ENCODE measurements around the gene UVRAG. TPM values are rescaled to one million over a fixed set of nuclear protein-coding genes. Genes with fewer than 3 reads are reported as not detected.

UVRAG gene
- total RNA-seq, 2 donors from 2014 or later, result 12.8 to 13.7 TPM

DNA sequence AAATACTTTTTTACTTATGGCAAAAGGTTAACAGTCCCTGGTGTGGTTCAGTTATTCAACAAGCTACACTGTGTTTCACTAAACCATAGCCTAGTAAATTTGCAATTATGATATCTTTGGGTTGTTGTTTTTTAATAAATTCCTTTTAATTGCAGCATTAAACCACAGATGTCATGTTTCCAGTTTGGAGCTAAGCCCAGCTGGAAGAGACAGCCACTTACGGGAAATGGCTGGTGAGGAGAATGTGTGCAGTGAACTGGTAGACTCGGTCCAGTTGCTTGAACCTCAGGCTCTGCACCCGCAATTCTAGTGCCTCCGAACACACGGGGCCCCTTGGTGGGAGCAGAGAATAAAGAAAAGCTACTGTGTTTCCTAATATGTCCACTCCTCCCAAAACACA lies 320.5 kb downstream of the UVRAG start:
- H3K27ac ChIP-seq, result no peak overlapping the region
- H3K9me3 ChIP-seq, result no peaks in the 10 kb centered on the region
- TF ChIP-seq, protein P1, sequence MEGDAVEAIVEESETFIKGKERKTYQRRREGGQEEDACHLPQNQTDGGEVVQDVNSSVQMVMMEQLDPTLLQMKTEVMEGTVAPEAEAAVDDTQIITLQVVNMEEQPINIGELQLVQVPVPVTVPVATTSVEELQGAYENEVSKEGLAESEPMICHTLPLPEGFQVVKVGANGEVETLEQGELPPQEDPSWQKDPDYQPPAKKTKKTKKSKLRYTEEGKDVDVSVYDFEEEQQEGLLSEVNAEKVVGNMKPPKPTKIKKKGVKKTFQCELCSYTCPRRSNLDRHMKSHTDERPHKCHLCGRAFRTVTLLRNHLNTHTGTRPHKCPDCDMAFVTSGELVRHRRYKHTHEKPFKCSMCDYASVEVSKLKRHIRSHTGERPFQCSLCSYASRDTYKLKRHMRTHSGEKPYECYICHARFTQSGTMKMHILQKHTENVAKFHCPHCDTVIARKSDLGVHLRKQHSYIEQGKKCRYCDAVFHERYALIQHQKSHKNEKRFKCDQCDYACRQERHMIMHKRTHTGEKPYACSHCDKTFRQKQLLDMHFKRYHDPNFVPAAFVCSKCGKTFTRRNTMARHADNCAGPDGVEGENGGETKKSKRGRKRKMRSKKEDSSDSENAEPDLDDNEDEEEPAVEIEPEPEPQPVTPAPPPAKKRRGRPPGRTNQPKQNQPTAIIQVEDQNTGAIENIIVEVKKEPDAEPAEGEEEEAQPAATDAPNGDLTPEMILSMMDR (IDR thresholded peaks at IDR 0.05), result no peak
- no peak overlapping the region for H3K9ac ChIP-seq (ENCODE audit: low read depth in 2 of 2, low read length in 2 of 2)
- DNase-seq, result no peak
- no peaks in the 10 kb centered on the region for H3K36me3 ChIP-seq
- no peaks in the 10 kb centered on the region for H3K27me3 ChIP-seq
- no peaks in the 10 kb centered on the region for H3K4me1 ChIP-seq
- intact Hi-C loops (cut with DNase I), result no loop called here
- no peak overlapping the region for H3K4me3 ChIP-seq

DNA sequence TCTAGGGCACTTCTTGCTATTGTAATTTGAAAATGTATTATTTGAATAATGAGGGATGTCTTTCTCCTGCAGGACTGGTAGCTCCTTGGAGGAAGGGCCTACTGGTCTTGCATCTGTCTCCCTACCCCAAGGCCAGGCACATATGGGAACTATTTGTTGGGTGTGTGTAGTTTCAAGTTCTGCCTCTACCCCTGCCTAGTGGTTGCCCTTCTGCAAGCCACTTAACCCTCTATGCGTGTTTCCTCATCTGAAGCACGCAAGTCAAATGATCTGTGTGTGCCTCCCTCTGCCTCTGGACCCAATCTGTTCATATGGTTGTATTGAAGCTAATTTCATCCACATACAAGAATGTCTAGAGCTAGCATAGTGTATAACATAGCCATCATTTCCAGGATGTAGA lies 324.3 kb downstream of the UVRAG start:
- TF ChIP-seq, protein P1 (IDR thresholded peaks at IDR 0.05), result no peak
- H3K9ac ChIP-seq (ENCODE audit: low read depth in 2 of 2, low read length in 2 of 2), result no peak overlapping the region
- no peaks in the 10 kb centered on the region for H3K4me1 ChIP-seq
- no peaks in the 10 kb centered on the region for H3K36me3 ChIP-seq
- intact Hi-C loops (cut with DNase I), result no loop called here
- H3K4me3 ChIP-seq, result no peak overlapping the region
- H3K27me3 ChIP-seq, result no peaks in the 10 kb centered on the region
- no peak for DNase-seq
- no peaks in the 10 kb centered on the region for H3K9me3 ChIP-seq
- H3K27ac ChIP-seq, result no peak overlapping the region

DNA sequence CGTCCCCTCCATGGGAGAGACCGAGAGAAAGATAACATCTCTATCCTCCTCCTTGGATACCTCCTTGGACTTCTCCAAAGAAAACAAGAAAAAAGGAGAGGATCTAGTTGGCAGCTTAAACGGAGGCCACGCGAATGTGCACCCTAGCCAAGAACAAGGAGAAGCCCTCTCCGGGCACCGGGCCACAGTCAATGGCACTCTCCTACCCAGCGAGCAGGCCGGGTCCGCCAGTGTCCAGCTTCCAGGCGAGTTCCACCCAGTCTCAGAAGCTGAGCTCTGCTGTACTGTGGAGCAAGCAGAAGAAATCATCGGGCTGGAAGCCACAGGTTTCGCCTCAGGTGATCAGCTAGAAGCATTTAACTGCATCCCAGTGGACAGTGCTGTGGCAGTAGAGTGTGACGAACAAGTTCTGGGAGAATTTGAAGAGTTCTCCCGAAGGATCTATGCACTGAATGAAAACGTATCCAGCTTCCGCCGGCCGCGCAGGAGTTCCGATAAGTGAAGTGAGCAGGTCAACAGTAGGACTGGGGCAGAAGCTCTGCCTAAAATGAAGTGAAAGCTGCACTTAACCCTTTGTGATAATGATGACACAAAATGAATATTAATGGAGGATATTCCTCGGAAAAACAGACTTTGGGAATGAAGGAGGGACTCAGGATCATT lies 326.0 kb downstream of the UVRAG start:
- no peak overlapping the region for H3K9ac ChIP-seq (ENCODE audit: low read depth in 2 of 2, low read length in 2 of 2)
- H3K9me3 ChIP-seq, result no peaks in the 10 kb centered on the region
- no peaks in the 10 kb centered on the region for H3K27me3 ChIP-seq
- DNase-seq, result no peak
- intact Hi-C loops (cut with DNase I), result no loop called here
- no peak overlapping the region for H3K4me3 ChIP-seq
- no peaks in the 10 kb centered on the region for H3K4me1 ChIP-seq
- TF ChIP-seq, protein P1 (IDR thresholded peaks at IDR 0.05), result no peak
- H3K36me3 ChIP-seq, result no peaks in the 10 kb centered on the region
- H3K27ac ChIP-seq, result no peak overlapping the region

DNA sequence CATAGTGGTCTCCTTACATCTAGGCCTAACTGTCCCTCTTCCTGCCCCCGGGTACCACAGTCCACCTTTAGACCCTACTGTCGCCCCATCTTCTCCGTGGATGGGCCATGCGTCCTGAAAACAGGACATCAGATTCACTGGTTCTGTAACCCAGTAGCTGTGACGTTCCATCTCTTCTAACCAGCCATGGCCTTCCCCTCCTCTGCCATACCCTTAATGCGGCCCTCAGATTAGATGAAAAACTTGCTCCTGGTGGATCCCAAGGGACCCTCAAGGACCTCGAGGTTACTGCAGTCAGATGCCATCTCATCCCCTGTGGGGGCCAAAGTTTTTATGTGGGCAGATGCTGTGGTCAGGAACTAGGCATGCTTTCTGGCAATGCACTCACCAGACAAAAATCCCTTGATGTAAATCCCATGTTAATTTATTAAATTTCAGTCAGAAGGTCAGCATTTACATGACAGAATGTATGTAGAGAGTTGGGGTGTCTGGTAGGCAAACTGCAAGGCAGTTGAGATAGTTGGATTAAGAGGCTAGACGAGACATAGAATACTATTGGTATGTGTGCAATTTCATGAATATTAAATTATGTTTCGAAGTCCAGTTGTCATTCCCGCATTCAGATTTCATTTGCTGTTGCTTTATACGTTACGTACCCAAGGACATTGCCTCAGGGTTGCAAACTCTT lies 327.0 kb downstream of the UVRAG start:
- Histone ChIP-seq H3K4me1 (no peaks in the 10 kb centered on the region), H3K36me3 (no peaks in the 10 kb centered on the region), H3K27me3 (no peaks in the 10 kb centered on the region), H3K9ac (ENCODE audit: low read depth in 2 of 2, low read length in 2 of 2) (no peak overlapping the region), H3K9me3 (no peaks in the 10 kb centered on the region), H3K4me3 (no peak overlapping the region), H3K27ac (no peak overlapping the region)
- no peak for DNase-seq
- intact Hi-C loops (cut with DNase I), result no loop called here
- TF ChIP-seq, protein P1 (IDR thresholded peaks at IDR 0.05), result no peak

DNA sequence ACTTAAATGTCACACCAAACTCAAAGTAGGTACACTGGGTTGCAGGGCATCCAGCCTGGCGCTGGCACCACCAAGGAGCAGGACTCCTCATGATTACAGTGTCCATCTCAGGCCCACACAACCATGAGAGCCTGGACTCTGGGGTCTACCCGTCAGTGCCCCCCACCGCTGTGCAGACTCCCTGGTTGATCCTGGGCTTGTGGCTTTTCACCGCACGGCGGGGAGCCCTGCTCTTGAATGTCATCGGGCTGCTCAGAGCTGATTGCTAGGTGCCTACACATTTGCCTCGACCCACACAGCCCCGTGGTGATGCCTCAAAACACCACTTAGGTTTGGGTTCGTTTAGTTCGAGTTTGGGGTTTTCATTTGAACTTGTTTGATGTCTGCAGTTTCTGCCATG lies 328.3 kb downstream of the UVRAG start:
- H3K36me3 ChIP-seq, result no peaks in the 10 kb centered on the region
- no peak overlapping the region for H3K27ac ChIP-seq
- H3K27me3 ChIP-seq, result no peaks in the 10 kb centered on the region
- H3K9ac ChIP-seq (ENCODE audit: low read depth in 2 of 2, low read length in 2 of 2), result no peak overlapping the region
- no peaks in the 10 kb centered on the region for H3K4me1 ChIP-seq
- TF ChIP-seq, protein P1 (IDR thresholded peaks at IDR 0.05), result no peak
- no peaks in the 10 kb centered on the region for H3K9me3 ChIP-seq
- no peak for DNase-seq
- no peak overlapping the region for H3K4me3 ChIP-seq
- intact Hi-C loops (cut with DNase I), result no loop called here
